HepG2 (cell line): ENCODE data around the gene TMEM214. TPM values are rescaled to one million over a fixed set of nuclear protein-coding genes. Genes with fewer than 3 reads are reported as not detected.
A peak's percentile ranks its signal among the peaks of the same experiment; 100 is the strongest.

ENCODE experiments used
- AGO2 ChIP-seq: fragments of 200-400 bp; formaldehyde crosslinking; optimal IDR thresholded peaks from 2 replicates; pipeline ENCODE3; 2017; ENCODE audit warnings: mild to moderate bottlenecking, low read depth, low read length, moderate library complexity
- BATF2 ChIP-seq: sonication (generic); formaldehyde crosslinking; IDR thresholded peaks from 2 replicates; pipeline ENCODE4 v1.8.0; 2022; ENCODE audit warnings: mild to moderate bottlenecking, missing genetic modification reagents, moderate library complexity
- BHLHE40 ChIP-seq: IDR thresholded peaks from 2 replicates; pipeline ENCODE4 v1.6.1; 2011; ENCODE audit warnings: low read length, improper control_type of control experiment
- DRAP1 ChIP-seq: IDR thresholded peaks from 2 replicates; pipeline ENCODE4 v1.6.1; 2016; ENCODE audit warnings: missing genetic modification reagents, missing compliant biosample characterization
- ELF4 ChIP-seq: sonication (generic); formaldehyde crosslinking; IDR thresholded peaks from 2 replicates; pipeline ENCODE4 v1.5.0; 2020; ENCODE audit warnings: missing genetic modification reagents, mild to moderate bottlenecking, moderate library complexity, borderline replicate concordance
- EZH2 ChIP-seq: conservative IDR thresholded peaks from 2 replicates; pipeline ENCODE4 v1.6.1; 2012; ENCODE audit warnings: mild to moderate bottlenecking, low read depth, low read length, moderate library complexity
- HMG20A ChIP-seq: IDR thresholded peaks from 2 replicates; pipeline ENCODE4 v1.6.1; 2016; ENCODE audit warnings: borderline replicate concordance
- KAT2B ChIP-seq: fragments of 150-350 bp; IDR thresholded peaks from 2 replicates; pipeline ENCODE4 v1.6.1; 2014; ENCODE audit warnings: low read depth, low read length, borderline replicate concordance
- MAFG ChIP-seq: sonication (generic); formaldehyde crosslinking; IDR thresholded peaks from 2 replicates; pipeline ENCODE4 v1.5.1; 2020; ENCODE audit warnings: mild to moderate bottlenecking, missing genetic modification reagents
- MBD4 ChIP-seq: IDR thresholded peaks from 2 replicates; pipeline ENCODE4 v1.6.1; 2012; ENCODE audit warnings: low read length, inconsistent platforms, borderline replicate concordance
- MLX ChIP-seq: IDR thresholded peaks from 2 replicates; pipeline ENCODE4 v1.6.1; 2016
- MXD4 ChIP-seq: IDR thresholded peaks from 2 replicates; pipeline ENCODE4 v1.6.1; 2016; ENCODE audit warnings: mild to moderate bottlenecking, missing biosample characterization, missing genetic modification reagents
- PCBP1 ChIP-seq: fragments of 200-400 bp; formaldehyde crosslinking; IDR thresholded peaks from 2 replicates; pipeline ENCODE4 v1.6.1; 2017; ENCODE audit warnings: mild to moderate bottlenecking, low read depth, low read length, borderline replicate concordance
- PLSCR1 ChIP-seq: sonication (generic); formaldehyde crosslinking; IDR thresholded peaks from 2 replicates; pipeline ENCODE4 v1.5.0; 2020; ENCODE audit warnings: missing genetic modification reagents, mild to moderate bottlenecking, borderline replicate concordance
- PRMT3 ChIP-seq: sonication (generic); formaldehyde crosslinking; IDR thresholded peaks from 2 replicates; pipeline ENCODE4 v1.8.1; 2022; ENCODE audit warnings: low read depth, mild to moderate bottlenecking, moderate library complexity, missing genetic modification reagents, borderline replicate concordance
- SALL1 ChIP-seq: sonication (generic); formaldehyde crosslinking; IDR thresholded peaks from 2 replicates; pipeline ENCODE4 v1.8.0; 2022; ENCODE audit warnings: mild to moderate bottlenecking, missing genetic modification reagents
- SIX1 ChIP-seq: sonication (generic); formaldehyde crosslinking; IDR thresholded peaks from 2 replicates; pipeline ENCODE4 v1.4.0; 2020; ENCODE audit warnings: missing genetic modification reagents, borderline replicate concordance
- SOX5 ChIP-seq: IDR thresholded peaks from 2 replicates; pipeline ENCODE4 v1.6.1; 2016; ENCODE audit warnings: borderline replicate concordance
- TARDBP ChIP-seq: sonication (generic); formaldehyde crosslinking; IDR thresholded peaks from 2 replicates; pipeline ENCODE4 v1.8.0; 2022; ENCODE audit warnings: mild to moderate bottlenecking, missing genetic modification reagents
- ZFY ChIP-seq: sonication (generic); formaldehyde crosslinking; IDR thresholded peaks from 2 replicates; pipeline ENCODE4 v1.4.0; 2020; ENCODE audit warnings: missing genetic modification reagents
- ZNF205 ChIP-seq: IDR thresholded peaks from 2 replicates; pipeline ENCODE4 v1.6.1; 2018; ENCODE audit warnings: missing biosample characterization, missing genetic modification reagents
- ZNF260 ChIP-seq: sonication (generic); formaldehyde crosslinking; IDR thresholded peaks from 2 replicates; pipeline ENCODE4 v1.4.0; 2020; ENCODE audit warnings: missing genetic modification reagents, low read depth, mild to moderate bottlenecking, borderline replicate concordance
- ZNF264 ChIP-seq: sonication (generic); formaldehyde crosslinking; IDR thresholded peaks from 2 replicates; pipeline ENCODE4 v1.4.0; 2020; ENCODE audit warnings: missing genetic modification reagents
- ZNF501 ChIP-seq: sonication (generic); formaldehyde crosslinking; IDR thresholded peaks from 2 replicates; pipeline ENCODE4 v1.5.1; 2020; ENCODE audit warnings: mild to moderate bottlenecking, moderate library complexity, missing genetic modification reagents
- ZNF510 ChIP-seq: sonication (generic); formaldehyde crosslinking; IDR thresholded peaks from 2 replicates; pipeline ENCODE4 v1.4.0; 2020; ENCODE audit warnings: low read depth, mild to moderate bottlenecking, missing genetic modification reagents
- ZNF619 ChIP-seq: sonication (generic); formaldehyde crosslinking; IDR thresholded peaks from 2 replicates; pipeline ENCODE4 v1.4.0; 2020; ENCODE audit warnings: mild to moderate bottlenecking, missing genetic modification reagents
- ZNF703 ChIP-seq: sonication (generic); formaldehyde crosslinking; IDR thresholded peaks from 2 replicates; pipeline ENCODE4 v1.5.1; 2020; ENCODE audit warnings: missing genetic modification reagents, mild to moderate bottlenecking, moderate library complexity, borderline replicate concordance
- ZNF704 ChIP-seq: sonication (generic); formaldehyde crosslinking; IDR thresholded peaks from 2 replicates; pipeline ENCODE4 v1.8.1; 2023; ENCODE audit warnings: mild to moderate bottlenecking, inconsistent platforms, moderate library complexity, missing genetic modification reagents, borderline replicate concordance
- polyA plus RNA-seq, 8 experiments: library from polyadenylated mRNA; depleted of rRNA in 3 of 8; stranded (reverse) in 7 of 8; unstranded in 1 of 8; fragments of >200 nt; fragmentation: Illumina TruSeq in 4 of 8; extraction: Trizol in 4 of 8; gene quantifications; 2 replicates each; pipeline versions ENCODE4 v1.2.1 to v1.2.3, GENCODE V29; 2011 to 2016; ENCODE audit warnings: low read depth in 4 of 8, missing spikeins in 1 of 8, mixed read lengths in 1 of 8; ENCODE audit not compliant: insufficient read depth in 1 of 8
- total RNA-seq, 5 experiments: library from RNA; depleted of rRNA; stranded (reverse); fragments of >200 nt; fragmentation: Illumina TruSeq; extraction: Trizol; gene quantifications; 2 replicates each; pipeline ENCODE4 v1.2.3, GENCODE V29; 2016; ENCODE audit warnings: low read depth in 1 of 5

The TMEM214 gene
- total and polyA plus RNA-seq, 2 of the 13 experiments (the other 11 are each of a cell fraction or from before 2014, with no cell fraction given) = 58.3 to 132 TPM

- TF ChIP-seq AGO2 (peak; percentile 82), ZNF260 (CRISPR knock-in tag) (no peak), MLX (CRISPR knock-in tag) (peak; percentile 79; the same call in 1 of the 2 replicates), ZNF501 (CRISPR knock-in tag) (peak; percentile 73), BATF2 (CRISPR knock-in tag) (no peak; the same call in 1 of the 2 replicates), ZNF205 (CRISPR knock-in tag) (peak; percentile 79; the same call in 1 of the 2 replicates), SALL1 (CRISPR knock-in tag) (peak; percentile 92), EZH2 (no peak), ZFY (CRISPR knock-in tag) (no peak), SOX5 (CRISPR knock-in tag) (peak; percentile 47; the same call in 1 of the 2 replicates), KAT2B (no peak), MAFG (peak; percentile 60; the same call in 1 of the 2 replicates), ZNF264 (no peak), HMG20A (CRISPR knock-in tag) (peak; percentile 20; the same call in 1 of the 2 replicates), ELF4 (CRISPR knock-in tag) (no peak), MBD4 (no peak), ZNF619 (no peak), ZNF703 (0 out of 2 replicates have a peak, but pooled peaks have one; percentile 65), BHLHE40 (peak; percentile 93), PCBP1 (no peak), TARDBP (0 out of 2 replicates have a peak, but pooled peaks have one; percentile 49), MXD4 (CRISPR knock-in tag) (peak; percentile 94), SIX1 (CRISPR knock-in tag) (no peak), ZNF704 (CRISPR knock-in tag) (no peak), ZNF510 (CRISPR knock-in tag) (no peak), DRAP1 (CRISPR knock-in tag) (peak; percentile 42; the same call in 1 of the 2 replicates), PRMT3 (CRISPR knock-in tag) (no peak; the same call in 1 of the 2 replicates), PLSCR1 (CRISPR knock-in tag) (no peak; the same call in 1 of the 2 replicates)
These were observed 53.4 kb downstream of the TMEM214 start (continued) for GRCh38 chr2:27086090-27086723.
